B cell (primary cell): ENCODE data around the gene FAM3A.

Experiments
- CTCF ChIP-seq: fragments of 200-600 bp; IDR thresholded peaks from one replicate; pipeline ENCODE4 v1.8.0; 2022; ENCODE audit warnings: antibody characterized with exemption, mild to moderate bottlenecking
- EZH2 ChIP-seq: IDR thresholded peaks from 2 replicates; pipeline ENCODE4 v1.6.1; 2012; ENCODE audit warnings: borderline replicate concordance, low read depth, mild to moderate bottlenecking, moderate library complexity, low read length; ENCODE audit not compliant: insufficient read depth, poor library complexity, severe bottlenecking

GRCh38 chrX:154466907-154467306 lies 49.1 kb downstream of the FAM3A start:
- TF ChIP-seq CTCF: no peak
- TF ChIP-seq EZH2: no peak
